HL-60 (cell line): ENCODE results near the gene IL17A.

ENCODE experiments used
- CTCF ChIP-seq: IDR thresholded peaks from one replicate; pipeline ENCODE4 v1.5.1; 2011; ENCODE audit warnings: low read length, control low read depth, inconsistent platforms; ENCODE audit not compliant: insufficient read depth
- POLR2AphosphoS5 ChIP-seq: IDR thresholded peaks from 2 replicates; pipeline ENCODE4 v1.6.1; 2012; ENCODE audit warnings: low read depth

- no peak for TF ChIP-seq CTCF
- TF ChIP-seq POLR2AphosphoS5: no peak
Observed at GRCh38 chr6:52210227-52210626, 24.1 kb downstream of the IL17A start.
